B cell (primary cell): Measurements from ENCODE around the gene BLOC1S3. TPM values are rescaled to one million over a fixed set of nuclear protein-coding genes. Genes with fewer than 3 reads are reported as not detected.

Source experiments
- ATAC-seq: fragments of 200-7000 bp; cut with Tn5 transposase; one replicate; pipeline ENCODE4 v1.10.0; 2021; ENCODE audit warnings: low read depth, mild to moderate bottlenecking, moderate number of reproducible peaks, moderate library complexity
- CTCF ChIA-PET: fragments of 350-600 bp; sonication (Branson Sonifier 250); formaldehyde crosslinking; loops from one replicate; lab custom pipeline; 2021; ENCODE audit warnings: antibody characterized with exemption, inconsistent platforms; lab: Charles Lee
- POLR2A ChIA-PET: fragments of 350-600 bp; sonication (Branson Sonifier 250); formaldehyde crosslinking; loops from one replicate; lab custom pipeline; 2021; ENCODE audit warnings: antibody characterized with exemption; lab: Charles Lee
- DNase-seq: peaks from one replicate; pipeline ENCODE4 v3.0.0; 2013
- H2AFZ ChIP-seq: 2 replicates; pipeline ENCODE4 v1.6.1; 2012; ENCODE audit warnings: mild to moderate bottlenecking, low read depth, low read length; ENCODE audit not compliant: insufficient read depth, poor library complexity, severe bottlenecking
- H3K27ac ChIP-seq, 2 donors: 1 replicate in 1 of 2; 2 replicates in 1 of 2; pipeline ENCODE4 v1.5.1; 2012 to 2013; ENCODE audit warnings: low read length in 2 of 2, mild to moderate bottlenecking in 2 of 2, moderate library complexity in 1 of 2
- H3K27me3 ChIP-seq, 4 experiments: fragments of 200-600 bp in 1 of 4; sonication (generic) in 1 of 4; replicated peaks in 1 of 4; 1 replicate in 2 of 4; 2 replicates in 2 of 4; pipeline versions ENCODE4 v1.6.1 to v1.7.0; 2013 to 2016; ENCODE audit warnings: low read length in 3 of 4, mild to moderate bottlenecking in 2 of 4, mixed read lengths in 1 of 4, moderate library complexity in 1 of 4; ENCODE audit not compliant: insufficient read depth in 4 of 4, control insufficient read depth in 3 of 4; ENCODE audit errors: control extremely low read depth in 1 of 4
- H3K36me3 ChIP-seq, 2 experiments: replicated peaks in 1 of 2; 1 replicate in 1 of 2; 2 replicates in 1 of 2; pipeline versions ENCODE4 v1.6.1 to v1.7.1; 2013; ENCODE audit warnings: low read length in 1 of 2; ENCODE audit not compliant: insufficient read depth in 2 of 2, control insufficient read depth in 1 of 2; ENCODE audit errors: control extremely low read depth in 1 of 2, extremely low read depth in 1 of 2
- H3K4me1 ChIP-seq, 2 donors: fragments of 200-600 bp in 1 of 2; sonication (generic) in 1 of 2; 1 replicate in 1 of 2; 2 replicates in 1 of 2; pipeline versions ENCODE4 v1.5.1 to v1.6.1; 2013 to 2017; ENCODE audit warnings: low read length in 2 of 2; ENCODE audit not compliant: control insufficient read depth in 2 of 2, insufficient read depth in 2 of 2
- H3K4me2 ChIP-seq: replicated peaks from 2 replicates; pipeline ENCODE3; 2012; ENCODE audit warnings: mild to moderate bottlenecking, low read depth, low read length; ENCODE audit not compliant: poor library complexity, severe bottlenecking
- H3K4me3 ChIP-seq, 5 experiments: fragments of 200-600 bp in 1 of 5; sonication (generic) in 1 of 5; 1 replicate in 3 of 5; 2 replicates in 2 of 5; pipeline versions ENCODE4 v1.5.1 to v1.7.0; 2011 to 2016; ENCODE audit warnings: low read length in 4 of 5, mild to moderate bottlenecking in 4 of 5, low read depth in 2 of 5, control low read depth in 1 of 5, moderate library complexity in 1 of 5; ENCODE audit not compliant: insufficient read depth in 1 of 5; ENCODE audit errors: control extremely low read depth in 1 of 5, extremely low read depth in 1 of 5
- H3K79me2 ChIP-seq: fragments of 200-600 bp; sonication (generic); one replicate; pipeline ENCODE4 v1.6.0; 2016; ENCODE audit warnings: low read length; ENCODE audit not compliant: control insufficient read depth, insufficient read depth
- H3K9ac ChIP-seq: fragments of 200-600 bp; sonication (generic); 2 replicates; pipeline ENCODE4 v1.6.1; 2017; ENCODE audit warnings: mild to moderate bottlenecking, low read length, moderate library complexity
- H3K9me3 ChIP-seq, 3 donors: one replicate each; pipeline versions ENCODE4 v1.6.1 to v1.7.1; 2013; ENCODE audit warnings: low read length in 2 of 3; ENCODE audit not compliant: control insufficient read depth in 2 of 3, insufficient read depth in 1 of 3; ENCODE audit errors: control extremely low read depth in 1 of 3
- H4K20me1 ChIP-seq: 2 replicates; pipeline ENCODE4 v1.6.0; 2012; ENCODE audit warnings: mild to moderate bottlenecking, low read length; ENCODE audit not compliant: insufficient read depth, control insufficient read depth, poor library complexity, severe bottlenecking
- H3K27ac Mint-ChIP-seq: one replicate; pipeline ENCODE4 v1.8.0; 2021; ENCODE audit warnings: mixed read lengths
- H3K27me3 Mint-ChIP-seq: one replicate; pipeline ENCODE4 v1.8.0; 2021; ENCODE audit warnings: mixed read lengths
- H3K4me1 Mint-ChIP-seq: one replicate; pipeline ENCODE4 v1.8.0; 2021; ENCODE audit warnings: mixed read lengths
- H3K4me3 Mint-ChIP-seq: one replicate; pipeline ENCODE4 v1.8.0; 2021; ENCODE audit warnings: mixed read lengths
- H3K9me3 Mint-ChIP-seq: one replicate; pipeline ENCODE4 v1.8.0; 2022; ENCODE audit warnings: mixed read lengths; ENCODE audit not compliant: insufficient read depth
- CTCF ChIP-seq: fragments of 200-600 bp; IDR thresholded peaks from one replicate; pipeline ENCODE4 v1.8.0; 2022; ENCODE audit warnings: antibody characterized with exemption, mild to moderate bottlenecking
- EZH2 ChIP-seq: IDR thresholded peaks from 2 replicates; pipeline ENCODE4 v1.6.1; 2012; ENCODE audit warnings: borderline replicate concordance, low read depth, mild to moderate bottlenecking, moderate library complexity, low read length; ENCODE audit not compliant: insufficient read depth, poor library complexity, severe bottlenecking
- WGBS: methylation state at CpG from one replicate; pipeline ENCODE4 v1.1.5; 2013; ENCODE audit warnings: missing lambda C conversion rate; ENCODE audit not compliant: insufficient coverage; 5-methylcytosine and 5-hydroxymethylcytosine counted together
- intact Hi-C: fragments of 100-400 bp; cut with micrococcal nuclease; formaldehyde crosslinking; loops from one replicate; pipeline ENCODE4 v1.10.0; 2022
- polyA plus RNA-seq: library from polyadenylated mRNA; depleted of rRNA; stranded (reverse); fragments of >200 nt; gene quantifications from 2 replicates; pipeline ENCODE4 v1.2.3, GENCODE V29; 2012
- total RNA-seq, 2 donors: library from RNA; stranded (reverse); fragments of 120-200 nt in 1 of 2; gene quantifications; 1 replicate in 1 of 2; 2 replicates in 1 of 2; pipeline versions ENCODE4 v1.2.3 to v1.2.4, GENCODE V29; 2013 to 2022

The BLOC1S3 gene
- total and polyA plus RNA-seq, 2 donors (not counting 1 experiment from before 2014, with no cell fraction given): 7.2 to 21.1 TPM

GRCh38 chr19:45175515-45176345 lies 2.9 kb upstream of the BLOC1S3 start:
- H2AFZ ChIP-seq: no peak overlapping the region
- Mint-ChIP-seq H3K27me3 (no peaks in the 10 kb centered on the region), H3K27ac (peak overlapping the region; percentile 17), H3K9me3 (no peaks in the 10 kb centered on the region), H3K4me1 (peaks cover 42% of the 10 kb centered on the region), H3K4me3 (peak overlapping the region; percentile 29)
- WGBS: 99% methylated on average over 8 of the region's 10 CpGs
- no peaks in the 10 kb centered on the region for H3K27me3 ChIP-seq
- no peaks in the 10 kb centered on the region for H3K9me3 ChIP-seq
- no peak for TF ChIP-seq EZH2
- no peaks in the 10 kb centered on the region for H3K36me3 ChIP-seq
- no peak overlapping the region for H3K9ac ChIP-seq
- H3K4me3 ChIP-seq: no peak overlapping the region
- ChIA-PET POLR2A (no interaction called here), CTCF (interaction anchor here (0.6 kb wide), 1 partner anchor 273 kb away, joined by 3 read pairs; no protein-coding TSS in a partner anchor)
- intact Hi-C loops: no loop called here
- H4K20me1 ChIP-seq: peaks cover 17% of the 10 kb centered on the region
- H3K27ac ChIP-seq: no peak overlapping the region
- no peak overlapping the region for H3K4me2 ChIP-seq
- ATAC-seq (no peak), DNase-seq (no peak)
- H3K79me2 ChIP-seq: peaks cover 61% of the 10 kb centered on the region
- peaks cover 30 to 47% of the 10 kb centered on the region in 2 donors for H3K4me1 ChIP-seq

GRCh38 chr19:45177817-45178261 lies 745 bp upstream of the BLOC1S3 start, which contains the start of gene TRAPPC6A:
Gene TRAPPC6A (minus strand): TSS chr19:45178237. CDS start chr19:45178218, 19 bp downstream.
- peak within 1 kb of the TSS; percentile 86 to 91 for H3K27ac ChIP-seq
- POLR2A ChIA-PET: interaction anchor here (0.6 to 1.5 kb wide), 7 partner anchors 13 to 223 kb away, joined by 3 to 9 read pairs (median 4); partner anchors contain the start of genes CLPTM1, GEMIN7 and PPP1R37
- CTCF ChIA-PET: interaction anchor here (0.7 to 1.8 kb wide), 9 partner anchors 10 to 523 kb away, joined by 3 to 19 read pairs (median 4); partner anchors contain the start of gene PPP1R37
- Mint-ChIP-seq H3K27ac (peak within 1 kb of the TSS; percentile 96), H3K27me3 (no peaks in the 10 kb centered on the region), H3K9me3 (no peaks in the 10 kb centered on the region), H3K4me1 (peaks cover 40% of the 10 kb centered on the region), H3K4me3 (peak within 1 kb of the TSS; percentile 95)
- no peaks in the 10 kb centered on the region for H3K9me3 ChIP-seq
- no peaks in the 10 kb centered on the region for H3K27me3 ChIP-seq
- ATAC-seq (no peak), DNase-seq (no peak)
- peak within 1 kb of the TSS; percentile 93 to 99 (median 95) for H3K4me3 ChIP-seq
- peaks cover 31% of the 10 kb centered on the region for H4K20me1 ChIP-seq
- peaks cover 61% of the 10 kb centered on the region for H3K79me2 ChIP-seq
- peak within 1 kb of the TSS; percentile 95 for H3K4me2 ChIP-seq
- intact Hi-C loops: loop anchor here (1.0 kb wide), 7 partner anchors 87 to 288 kb away; partner anchors contain the start of genes CLPTM1 and ERCC2
- peaks cover 4% of the 10 kb centered on the region in 2 experiments for H3K36me3 ChIP-seq
- H2AFZ ChIP-seq: peak within 1 kb of the TSS; percentile 92
- WGBS: under 1% methylated on average over 33 of the region's 36 CpGs
- H3K4me1 ChIP-seq: peaks cover 25 to 38% of the 10 kb centered on the region in 2 donors
- peak within 1 kb of the TSS; percentile 86 for H3K9ac ChIP-seq
- TF ChIP-seq EZH2 (no peak), CTCF (no peak)
